Measurements from ENCODE around the gene GARS1. TPM values are rescaled to one million over a fixed set of nuclear protein-coding genes. Genes with fewer than 3 reads are reported as not detected.

GARS1 gene
- total and polyA plus RNA-seq, 9 of the 15 experiments (the other 6 are each of a cell fraction or from before 2014, with no cell fraction given), result 142 to 769 (median 272) TPM

GRCh38 chr7:30671793-30672465, 77.3 kb downstream of the GARS1 start (continued):
- TF ChIP-seq TSC22D4 (tag; IDR thresholded peaks at IDR 0.05), result no peak
- TF ChIP-seq FUS (optimal IDR thresholded peaks at IDR 0.05; ENCODE audit: low read depth, low read length), result no peak
- no peak for TF ChIP-seq MTA2 (IDR thresholded peaks at IDR 0.05; ENCODE audit: low read depth)
- TF ChIP-seq NR1H2 (CRISPR knock-in tag; IDR thresholded peaks at IDR 0.05), result peak; percentile 41; the same call in 1 of the 2 replicates
- TF ChIP-seq NKRF (IDR thresholded peaks at IDR 0.05; ENCODE audit: borderline replicate concordance), result peak; percentile 57
- no peak for TF ChIP-seq NCOA2 (IDR thresholded peaks at IDR 0.05; ENCODE audit: partially characterized antibody in 2 of 2)
- TF ChIP-seq KAT8 (IDR thresholded peaks at IDR 0.05; ENCODE audit: low read depth), result no peak
- peak; percentile 70; the same call in 1 of the 2 replicates for TF ChIP-seq ZBTB1 (CRISPR knock-in tag; IDR thresholded peaks at IDR 0.05; ENCODE audit: borderline replicate concordance, low read depth)
- no peak for TF ChIP-seq ZBTB7A (IDR thresholded peaks at IDR 0.05; ENCODE audit: borderline replicate concordance, control insufficient read depth, low read depth, low read length)
- TF ChIP-seq LARP7 (IDR thresholded peaks at IDR 0.05), result no peak
- TF ChIP-seq ZNF124 (CRISPR knock-in tag; IDR thresholded peaks at IDR 0.05), result peak; percentile 78; the same call in 1 of the 2 replicates
- TF ChIP-seq FOXP4 (CRISPR knock-in tag; IDR thresholded peaks at IDR 0.05; ENCODE audit: borderline replicate concordance), result peak; percentile 45; the same call in 1 of the 2 replicates
- no peak for TF ChIP-seq U2AF1 (optimal IDR thresholded peaks at IDR 0.05; ENCODE audit: low read depth, low read length)
- TF ChIP-seq ZNF232 (CRISPR knock-in tag; IDR thresholded peaks at IDR 0.05), result peak; percentile 93
- TF ChIP-seq GABPA (tag; conservative IDR thresholded peaks at IDR 0.05; ENCODE audit: low read depth), result no peak; the same call in 1 of the 2 replicates
- no peak for TF ChIP-seq ZNF23 (CRISPR knock-in tag; IDR thresholded peaks at IDR 0.05)
- TF ChIP-seq SFPQ (IDR thresholded peaks at IDR 0.05; ENCODE audit: low read depth, low read length), result no peak
- TF ChIP-seq TAL1 (IDR thresholded peaks at IDR 0.05), result no peak
- TF ChIP-seq ZNF175 (CRISPR knock-in tag; IDR thresholded peaks at IDR 0.05; ENCODE audit: low read depth), result peak; percentile 96
- peak; percentile 67; the same call in 1 of the 2 replicates for TF ChIP-seq ZNF140 (CRISPR knock-in tag; IDR thresholded peaks at IDR 0.05)
- peak; percentile 78; the same call in 1 of the 2 replicates for TF ChIP-seq KLF6 (CRISPR knock-in tag; IDR thresholded peaks at IDR 0.05; ENCODE audit: borderline replicate concordance)
- TF ChIP-seq WHSC1 (IDR thresholded peaks at IDR 0.05; ENCODE audit: low read length), result no peak
- no peak for TF ChIP-seq RBM39 (optimal IDR thresholded peaks at IDR 0.05; ENCODE audit: low read depth, low read length)
- peak; percentile 68 for TF ChIP-seq HCFC1 (IDR thresholded peaks at IDR 0.05; ENCODE audit: low read depth, low read length)
